Anterior cingulate cortex (tissue), 58 donors: ENCODE results near the gene NMRAL1.
A peak's percentile ranks its signal among the peaks of the same experiment; 100 is the strongest.

ENCODE experiments used
- DNase-seq, 58 donors: peaks; one replicate each; lab custom pipeline; 2025; lab: John Stamatoyannopoulos, UW

The NMRAL1 gene

GRCh38 chr16:4474192-4474961 lies at the start of gene NMRAL1:
Gene NMRAL1 (minus strand): TSS chr16:4474625. CDS start chr16:4474132, 493 bp downstream.
- peak in 57 of 58 donors; percentile 26 to 92 (median 76) for DNase-seq

- DNase-seq: peak in 22 of 58 donors; percentile 25 to 86 (median 45)
These were observed 49.3 kb upstream of the NMRAL1 start for GRCh38 chr16:4523686-4524085.

GRCh38 chr16:4522051-4522581 lies 47.7 kb upstream of the NMRAL1 start:
- DNase-seq: peak in 57 of 58 donors; percentile 30 to 97 (median 83)

DNA sequence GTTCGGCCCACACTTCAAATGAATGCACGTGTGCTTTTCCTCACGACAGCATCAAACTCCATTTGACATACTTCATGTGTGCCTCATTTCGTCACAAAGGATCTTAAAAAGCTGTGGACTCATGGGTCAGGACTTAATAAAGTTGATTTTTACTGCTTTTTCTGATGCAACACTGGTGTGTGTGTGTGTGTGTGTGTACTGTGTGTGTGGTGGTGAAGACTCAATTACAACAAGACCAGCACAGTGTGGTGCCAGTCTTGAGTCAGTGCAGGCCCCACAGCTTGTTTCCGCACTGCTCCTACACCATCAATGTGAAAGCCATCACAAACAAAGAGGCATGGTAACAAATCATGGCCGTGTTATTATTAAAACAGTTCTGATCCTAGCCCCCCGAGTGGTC lies 46.5 kb upstream of the NMRAL1 start:
- no peak for DNase-seq

- no peak for DNase-seq
These were observed 45.0 kb upstream of the NMRAL1 start for GRCh38 chr16:4519274-4520058.

DNA sequence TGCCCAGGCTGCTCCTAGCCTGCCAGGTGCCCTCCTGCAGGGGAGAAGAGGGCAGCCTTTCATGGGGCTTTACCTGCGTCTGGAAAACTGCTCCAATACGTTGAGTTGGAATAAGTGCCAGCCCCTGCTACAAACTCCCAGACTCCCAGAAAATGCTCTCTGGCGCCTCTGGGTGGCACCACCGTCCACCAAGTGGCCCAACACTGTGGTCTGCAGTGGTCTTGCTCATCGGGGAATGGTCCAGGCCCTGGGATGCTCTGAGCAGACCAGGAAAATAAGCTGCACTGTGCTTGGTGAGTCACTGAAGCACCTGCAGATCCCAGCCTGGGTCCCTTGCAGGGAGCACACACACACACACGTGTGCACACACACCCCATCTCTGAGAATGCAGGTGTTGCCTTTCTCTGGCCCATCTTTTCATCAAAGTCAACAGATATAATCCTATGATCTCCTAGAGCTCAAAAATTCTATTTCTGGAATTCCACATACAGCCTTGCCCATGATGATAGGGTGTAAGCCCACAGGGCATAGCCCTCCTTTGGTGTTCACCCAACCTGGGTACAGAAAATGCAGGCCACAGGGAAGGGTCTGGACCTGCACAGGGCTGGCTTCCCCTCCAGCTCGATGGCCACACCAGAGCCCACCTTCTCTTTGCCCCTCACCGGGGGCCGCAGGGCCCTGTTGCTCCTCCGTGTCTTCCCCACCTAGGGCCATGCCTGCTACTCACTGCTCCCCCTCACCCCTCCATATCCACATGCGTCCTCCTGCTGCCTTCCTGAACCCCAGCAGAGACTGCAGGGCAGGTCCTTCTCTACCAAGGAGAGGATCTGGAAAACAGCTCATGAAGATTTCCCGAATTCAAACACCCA lies 43.6 kb upstream of the NMRAL1 start:
- peak in 33 of 58 donors; percentile 13 to 62 (median 35) for DNase-seq

DNA sequence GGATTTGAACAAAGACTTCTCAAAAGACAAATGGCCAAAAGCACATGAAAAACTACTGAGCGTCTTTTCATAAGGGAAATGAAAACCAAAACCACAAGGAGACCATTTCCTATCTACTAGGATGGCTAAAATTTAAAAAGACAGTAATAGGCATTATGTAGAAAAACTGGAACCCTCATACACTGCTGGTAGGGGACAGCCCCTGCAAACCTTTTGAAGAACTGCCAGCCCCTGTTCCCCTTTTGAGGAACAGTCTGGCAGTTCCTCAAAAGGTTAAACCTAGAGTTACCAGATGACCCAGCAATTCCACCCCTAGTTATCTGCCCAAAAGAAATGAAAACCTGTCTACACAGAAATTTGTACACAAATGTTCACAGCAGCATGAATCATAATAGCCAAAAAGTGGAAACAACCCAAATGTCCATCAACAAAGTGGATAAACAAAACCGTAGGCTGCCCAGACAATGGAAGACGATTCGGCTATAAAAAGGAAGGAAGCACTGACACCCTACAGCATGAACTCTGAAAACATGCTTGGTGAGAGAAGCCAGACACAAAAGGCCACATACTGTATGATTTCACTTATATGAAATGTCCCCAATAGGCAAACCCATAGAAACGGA lies 41.3 kb upstream of the NMRAL1 start:
- no peak for DNase-seq

GRCh38 chr16:4514606-4515005 lies 40.2 kb upstream of the NMRAL1 start:
- no peak for DNase-seq

GRCh38 chr16:4513881-4514280 lies 39.5 kb upstream of the NMRAL1 start:
- DNase-seq: no peak

DNA sequence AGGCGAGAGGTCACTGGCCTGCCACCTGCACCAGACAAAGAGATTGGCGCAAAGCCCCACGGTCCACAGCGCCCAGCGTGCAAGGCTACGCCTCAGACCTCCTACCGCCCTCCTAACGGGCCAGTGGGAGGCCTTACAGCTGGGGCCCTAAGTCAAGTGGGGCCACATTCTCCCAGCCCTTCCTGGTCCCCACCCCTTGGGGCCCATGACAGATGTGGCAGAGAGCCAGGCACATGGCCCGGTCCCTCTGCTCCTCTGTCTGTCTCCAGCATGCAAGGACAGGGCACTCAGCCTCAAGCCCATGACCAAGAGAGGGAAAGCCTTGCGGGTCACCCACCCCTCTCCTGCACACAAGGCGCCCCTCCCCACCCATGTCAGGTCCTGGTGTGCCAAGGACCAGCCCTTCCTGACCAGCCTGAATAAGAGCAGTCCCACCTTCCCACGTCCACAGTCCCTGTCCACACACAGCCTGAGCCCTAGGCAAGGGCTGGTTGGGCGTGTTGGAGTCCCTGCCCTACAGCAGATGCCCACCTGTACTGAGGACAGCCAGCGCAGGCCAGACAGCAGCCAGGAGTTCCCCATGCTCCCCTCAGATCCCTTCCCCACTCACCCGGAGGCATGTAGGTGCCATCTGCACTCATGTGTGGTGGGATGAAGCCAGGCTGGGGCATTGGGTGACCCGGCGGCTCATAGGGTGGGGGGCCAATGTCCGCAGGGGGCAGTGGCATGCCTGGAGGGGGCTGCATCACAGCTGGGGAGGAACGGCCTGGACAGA lies 38.8 kb upstream of the NMRAL1 start:
- no peak for DNase-seq

GRCh38 chr16:4512473-4512872 lies 38.0 kb upstream of the NMRAL1 start:
- DNase-seq: no peak

GRCh38 chr16:4511441-4512082 lies 37.1 kb upstream of the NMRAL1 start:
- DNase-seq: peak in 49 of 58 donors; percentile 20 to 74 (median 40)

GRCh38 chr16:4510747-4511426 lies 36.5 kb upstream of the NMRAL1 start:
- DNase-seq: no peak

GRCh38 chr16:4510131-4510530 lies 35.7 kb upstream of the NMRAL1 start:
- no peak for DNase-seq

DNA sequence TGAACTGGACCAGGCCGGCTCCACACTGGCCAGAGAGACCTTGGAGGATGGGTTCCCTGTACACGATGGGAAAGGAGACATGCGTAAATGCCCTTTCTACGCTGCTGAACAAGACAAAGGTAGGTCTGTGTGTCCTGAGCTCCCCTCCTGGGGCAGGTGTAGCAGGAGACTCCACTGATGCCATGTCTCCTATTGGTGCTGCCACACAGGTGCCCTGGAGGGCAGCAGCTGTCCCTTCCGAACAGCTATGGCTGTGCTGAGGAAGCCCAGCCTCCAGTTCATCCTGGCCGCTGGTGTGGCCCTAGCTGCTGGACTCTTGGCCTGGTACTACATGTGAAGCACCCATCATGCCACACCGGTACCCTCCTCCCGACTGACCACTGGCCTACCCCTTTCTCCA lies 35.0 kb upstream of the NMRAL1 start:
- no peak for DNase-seq

DNA sequence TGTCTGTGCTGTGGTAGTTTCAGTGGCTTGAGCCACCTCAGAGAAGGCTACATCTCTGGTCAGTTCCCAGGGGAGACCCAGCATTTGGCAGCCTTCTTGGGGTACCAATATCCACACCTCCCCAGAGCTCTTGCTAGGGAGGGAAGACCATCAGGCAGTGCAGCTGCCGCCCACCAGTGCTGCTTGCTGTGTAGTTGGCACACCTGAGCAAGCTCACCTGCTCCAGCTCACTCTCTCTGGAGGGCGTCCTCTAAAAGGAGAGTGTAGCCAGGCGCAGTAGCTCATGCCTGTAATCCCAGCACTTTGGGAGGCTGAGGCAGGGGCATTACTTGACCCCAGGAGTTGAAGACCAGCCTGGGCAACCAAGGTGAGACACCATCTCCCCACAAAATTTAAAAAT lies 34.4 kb upstream of the NMRAL1 start:
- no peak for DNase-seq

- no peak for DNase-seq
These were observed 33.3 kb upstream of the NMRAL1 start for GRCh38 chr16:4507588-4508345.
